ENCODE measurements around the gene ERC2.

- TF ChIP-seq GATA2 (IDR thresholded peaks at IDR 0.05; ENCODE audit: low read depth, low read length) (no peak), GATA3 (IDR thresholded peaks at IDR 0.05; ENCODE audit: low read depth, low read length) (no peak)
Observed at GRCh38 chr3:56025326-56025725, 442.9 kb downstream of the ERC2 start.

Measured in SH-SY5Y (cell line).